H1 (cell line): ENCODE measurements around the gene TPD52L2. TPM values are rescaled to one million over a fixed set of nuclear protein-coding genes. Genes with fewer than 3 reads are reported as not detected.

ENCODE experiments used
- CTCF ChIA-PET: fragments of 300-600 bp; sonication (Branson Sonifier 250); formaldehyde crosslinking; loops from one replicate; lab custom pipeline; 2021; ENCODE audit not compliant: partially characterized antibody; lab: Charles Lee
- POLR2A ChIA-PET: fragments of 300-600 bp; sonication (Branson Sonifier 250); formaldehyde crosslinking; loops from one replicate; lab custom pipeline; 2021; ENCODE audit warnings: inconsistent platforms; ENCODE audit not compliant: partially characterized antibody; lab: Charles Lee
- DNase-seq, 2 experiments: peaks; one replicate each; pipeline versions ENCODE4 v3.0.0 to v3.0.0-alpha.2; 2010 to 2022; ENCODE audit warnings: low spot score in 2 of 2, low read depth in 1 of 2, mixed read lengths in 1 of 2
- FAIRE-seq: peaks from 2 replicates; lab custom pipeline; 2011; peaks lifted over from hg19 to GRCh38; lab: Jason Lieb, UNC
- H2AFZ ChIP-seq: 2 replicates; pipeline ENCODE4 v1.8.1; 2012; ENCODE audit warnings: low read length, inconsistent platforms
- H2AK5ac ChIP-seq: 2 replicates; pipeline ENCODE4 v1.6.1; 2013; ENCODE audit warnings: low read depth, low read length
- H2BK120ac ChIP-seq: replicated peaks from 2 replicates; pipeline ENCODE3; 2013; ENCODE audit warnings: low read depth, low read length, inconsistent platforms
- H2BK12ac ChIP-seq: 2 replicates; pipeline ENCODE4 v1.6.1; 2013; ENCODE audit warnings: low read depth, low read length
- H2BK15ac ChIP-seq: 2 replicates; pipeline ENCODE4 v1.6.1; 2013; ENCODE audit warnings: low read length
- H2BK20ac ChIP-seq: 2 replicates; pipeline ENCODE4 v1.6.1; 2013; ENCODE audit warnings: low read length
- H2BK5ac ChIP-seq: 2 replicates; pipeline ENCODE4 v1.6.1; 2013; ENCODE audit warnings: low read depth, low read length
- H3K14ac ChIP-seq: 2 replicates; pipeline ENCODE4 v1.6.1; 2013; ENCODE audit warnings: inconsistent platforms; ENCODE audit not compliant: insufficient read length
- H3K18ac ChIP-seq: 2 replicates; pipeline ENCODE4 v1.6.1; 2013; ENCODE audit warnings: low read length; ENCODE audit errors: extremely low read depth
- H3K23ac ChIP-seq: 2 replicates; pipeline ENCODE4 v1.6.1; 2013; ENCODE audit warnings: inconsistent platforms; ENCODE audit not compliant: insufficient read length
- H3K23me2 ChIP-seq: 2 replicates; pipeline ENCODE4 v1.6.1; 2013; ENCODE audit warnings: low read depth, low read length
- H3K27ac ChIP-seq: 2 replicates; pipeline ENCODE4 v1.6.1; 2011; ENCODE audit warnings: low read depth, low read length, inconsistent platforms
- H3K27me3 ChIP-seq, 4 experiments: replicated peaks in 1 of 4; 1 replicate in 1 of 4; 2 replicates in 3 of 4; pipeline versions ENCODE4 v1.6.1 to v1.8.1; 2011 to 2013; ENCODE audit warnings: low read length in 3 of 4, mild to moderate bottlenecking in 3 of 4, inconsistent platforms in 2 of 4, mixed read lengths in 2 of 4, moderate library complexity in 1 of 4; ENCODE audit not compliant: control insufficient read depth in 3 of 4, insufficient read depth in 3 of 4; ENCODE audit errors: extremely low read depth in 1 of 4
- H3K36me3 ChIP-seq, 4 experiments: 2 replicates each; pipeline versions ENCODE4 v1.6.1 to v1.8.1; 2011 to 2013; ENCODE audit warnings: mild to moderate bottlenecking in 4 of 4, low read length in 3 of 4, moderate library complexity in 2 of 4, control low read depth in 1 of 4, inconsistent platforms in 1 of 4; ENCODE audit not compliant: insufficient read depth in 4 of 4, control insufficient read depth in 2 of 4
- H3K4ac ChIP-seq: replicated peaks from 2 replicates; pipeline ENCODE3; 2013; ENCODE audit warnings: low read length, low read depth, mixed read lengths, inconsistent platforms; ENCODE audit not compliant: insufficient read length
- H3K4me1 ChIP-seq, 4 experiments: replicated peaks in 1 of 4; 1 replicate in 1 of 4; 2 replicates in 3 of 4; pipeline versions ENCODE4 v1.6.1 to v1.8.1; 2011 to 2013; ENCODE audit warnings: low read length in 3 of 4, inconsistent platforms in 2 of 4, mixed read lengths in 1 of 4; ENCODE audit not compliant: insufficient read depth in 4 of 4, control insufficient read depth in 3 of 4
- H3K4me2 ChIP-seq, 2 experiments: 2 replicates each; pipeline versions ENCODE4 v1.6.1 to v1.8.1; 2011 to 2013; ENCODE audit warnings: low read depth in 2 of 2, low read length in 2 of 2, control low read depth in 1 of 2, inconsistent platforms in 1 of 2, mild to moderate bottlenecking in 1 of 2; ENCODE audit not compliant: insufficient read depth in 1 of 2
- H3K4me3 ChIP-seq, 4 experiments: fragments of 200-600, 300-600 bp in 1 of 4; sonication (generic), shearing (Covaris generic), sonication (Bioruptor Twin) in 1 of 4; 2 replicates each; pipeline versions ENCODE4 v1.5.1 to v1.8.1; 2011 to 2016; ENCODE audit warnings: low read length in 4 of 4, low read depth in 3 of 4, control low read depth in 2 of 4, inconsistent platforms in 2 of 4, mild to moderate bottlenecking in 2 of 4, mixed read lengths in 1 of 4, moderate library complexity in 1 of 4; ENCODE audit not compliant: insufficient read depth in 2 of 4; ENCODE audit errors: extremely low read depth in 1 of 4
- H3K56ac ChIP-seq: replicated peaks from 2 replicates; pipeline ENCODE3; 2013; ENCODE audit warnings: low read depth, mild to moderate bottlenecking, mixed read lengths, low read length, inconsistent platforms; ENCODE audit not compliant: insufficient read length
- H3K79me1 ChIP-seq: 2 replicates; pipeline ENCODE4 v1.6.1; 2013; ENCODE audit warnings: low read depth, low read length, control low read depth
- H3K79me2 ChIP-seq, 2 experiments: 2 replicates each; pipeline versions ENCODE4 v1.6.1 to v1.8.1; 2012 to 2013; ENCODE audit warnings: low read length in 2 of 2, mild to moderate bottlenecking in 2 of 2, inconsistent platforms in 1 of 2; ENCODE audit not compliant: insufficient read depth in 2 of 2, control insufficient read depth in 1 of 2
- H3K9ac ChIP-seq, 4 experiments: replicated peaks in 1 of 4; 1 replicate in 1 of 4; 2 replicates in 3 of 4; pipeline versions ENCODE4 v1.6.1 to v1.8.1; 2011 to 2013; ENCODE audit warnings: low read depth in 3 of 4, low read length in 3 of 4, control low read depth in 2 of 4, mild to moderate bottlenecking in 2 of 4, moderate library complexity in 2 of 4, inconsistent platforms in 1 of 4; ENCODE audit errors: extremely low read depth in 1 of 4
- H3K9me3 ChIP-seq, 2 experiments: 2 replicates each; pipeline versions ENCODE4 v1.6.1 to v1.8.1; 2012 to 2013; ENCODE audit warnings: mild to moderate bottlenecking in 2 of 2, moderate library complexity in 2 of 2, control low read depth in 1 of 2, inconsistent platforms in 1 of 2, low read depth in 1 of 2, low read length in 1 of 2, mixed read lengths in 1 of 2; ENCODE audit not compliant: insufficient read depth in 2 of 2
- H4K20me1 ChIP-seq, 2 experiments: replicated peaks in 1 of 2; 2 replicates each; pipeline versions ENCODE3 to v1.8.1; 2011 to 2013; ENCODE audit warnings: inconsistent platforms in 2 of 2, low read length in 2 of 2, mild to moderate bottlenecking in 1 of 2; ENCODE audit not compliant: insufficient read depth in 2 of 2, control insufficient read depth in 1 of 2
- H4K5ac ChIP-seq: 2 replicates; pipeline ENCODE4 v1.6.1; 2013; ENCODE audit warnings: low read length, low read depth, mixed read lengths, inconsistent platforms; ENCODE audit not compliant: insufficient read length
- H4K8ac ChIP-seq: 2 replicates; pipeline ENCODE4 v1.8.0; 2013; ENCODE audit warnings: mild to moderate bottlenecking, moderate library complexity, low read length, inconsistent platforms; ENCODE audit not compliant: insufficient read depth; ENCODE audit errors: extremely low read depth
- H4K91ac ChIP-seq: replicated peaks from 2 replicates; pipeline ENCODE3; 2013; ENCODE audit warnings: low read length, mixed read lengths, inconsistent platforms; ENCODE audit not compliant: insufficient read length
- CREB1 ChIP-seq: IDR thresholded peaks from 2 replicates; pipeline ENCODE4 v1.6.1; 2012; ENCODE audit warnings: inconsistent platforms
- CTCF ChIP-seq, 3 experiments: IDR thresholded peaks; 1 replicate in 2 of 3; 2 replicates in 1 of 3; pipeline versions ENCODE4 v1.5.1 to v1.6.1; 2011; ENCODE audit warnings: low read length in 3 of 3, mild to moderate bottlenecking in 3 of 3, inconsistent platforms in 2 of 3, low read depth in 1 of 3, moderate library complexity in 1 of 3; ENCODE audit not compliant: insufficient read depth in 1 of 3; ENCODE audit errors: control extremely low read depth in 1 of 3
- HDAC6 ChIP-seq: IDR thresholded peaks from one replicate; pipeline ENCODE4 v1.7.1; 2012; ENCODE audit warnings: low read depth, mild to moderate bottlenecking, inconsistent platforms, low read length, moderate library complexity
- MAFK ChIP-seq: IDR thresholded peaks from 2 replicates; pipeline ENCODE4 v1.6.1; 2012; ENCODE audit warnings: low read depth, mild to moderate bottlenecking, improper control_type of control experiment, low read length
- RAD21 ChIP-seq, 2 experiments: IDR thresholded peaks in 1 of 2; conservative IDR thresholded peaks in 1 of 2; 2 replicates each; pipeline ENCODE4 v1.6.1; 2011; ENCODE audit warnings: low read depth in 2 of 2, low read length in 2 of 2, improper control_type of control experiment in 1 of 2, inconsistent platforms in 1 of 2, mild to moderate bottlenecking in 1 of 2, moderate library complexity in 1 of 2
- SIRT6 ChIP-seq: IDR thresholded peaks from one replicate; pipeline ENCODE4 v1.7.1; 2012; ENCODE audit warnings: low read length, inconsistent platforms
- WGBS, 2 experiments: shearing (Covaris generic) in 1 of 2; methylation state at CpG; one replicate each; pipeline versions ENCODE4 v1.1.6 to v1.1.7; 2013 to 2015; ENCODE audit warnings: low lambda C conversion rate in 2 of 2, mixed read lengths in 2 of 2, inconsistent platforms in 1 of 2, low coverage in 1 of 2, missing lambda C conversion rate in 1 of 2; ENCODE audit not compliant: insufficient replicate concordance in 2 of 2, insufficient coverage in 1 of 2, insufficient read length in 1 of 2; ENCODE audit errors: extremely low coverage in 1 of 2, missing lambda C conversion rate in 1 of 2; 5-methylcytosine and 5-hydroxymethylcytosine counted together
- polyA plus RNA-seq, 7 experiments: library from polyadenylated mRNA; depleted of rRNA in 3 of 7; stranded (reverse) in 5 of 7; unstranded in 2 of 7; fragments of >200 nt in 5 of 7; fragments of 200-250 nt in 2 of 7; gene quantifications; 1 replicate in 5 of 7; 2 replicates in 1 of 7; 4 replicates in 1 of 7; pipeline versions ENCODE4 v1.2.1 to v1.2.3, GENCODE V29; 2011 to 2013; ENCODE audit warnings: missing spikeins in 2 of 7, mixed read lengths in 2 of 7
- total RNA-seq: library from RNA; stranded (reverse); fragmentation: NEBNext Ultra II Directional; extraction: Animal tissue kit (Norgen Biotek cat#: 25700); gene quantifications from 2 replicates; pipeline ENCODE4 v1.2.1, GENCODE V29; 2021

Gene TPD52L2
- total and polyA plus RNA-seq, 2 of the 8 experiments (the other 6 are each of a cell fraction or from before 2014, with no cell fraction given) = 77.1 to 80.2 TPM

DNA sequence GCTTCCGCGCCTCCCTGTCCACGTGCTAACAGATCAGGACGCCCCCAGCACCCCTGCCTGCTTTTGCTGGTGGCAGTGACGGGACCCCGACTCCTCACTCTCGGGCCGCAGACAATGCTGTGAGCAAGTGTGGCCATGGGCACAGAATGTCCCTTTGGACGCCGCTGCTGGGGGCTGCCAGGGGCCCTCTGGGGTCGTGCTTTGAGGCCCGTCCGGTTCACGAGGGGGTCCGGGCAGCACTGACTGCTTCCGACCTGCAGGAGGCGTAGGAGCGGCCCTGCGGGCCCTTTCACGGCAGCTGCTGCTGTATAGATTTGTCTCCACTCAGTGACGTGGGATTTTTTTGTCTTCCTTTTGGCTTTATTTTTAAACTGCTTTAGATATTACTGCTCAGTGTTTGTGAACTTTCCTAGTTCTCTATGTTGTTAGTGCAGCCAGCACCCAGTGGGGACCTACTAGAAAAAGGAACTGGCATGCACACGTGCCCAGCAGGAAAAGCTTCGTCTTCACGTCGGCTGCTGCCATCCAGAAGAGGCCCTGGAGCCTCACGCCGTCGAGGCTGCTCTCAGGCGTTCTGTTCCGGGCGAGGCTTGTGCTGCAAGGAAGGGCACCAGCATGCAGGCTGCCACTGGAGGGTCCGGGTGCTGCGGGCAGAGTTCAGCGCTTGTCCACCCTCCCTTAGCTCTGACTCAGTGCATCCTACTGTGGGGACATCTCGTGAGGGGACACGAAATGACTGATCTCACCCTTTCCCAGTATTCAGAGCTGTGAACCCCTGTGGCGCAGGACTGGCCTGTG lies 69.4 kb downstream of the TPD52L2 start:
- TF ChIP-seq SIRT6 (no peak), MAFK (no peak), HDAC6 (no peak), RAD21 (IDR thresholded peaks at IDR 0.05 in 1 of 2, conservative IDR thresholded peaks at IDR 0.05 in 1 of 2; ENCODE audit: low read depth in 2 of 2, low read length in 2 of 2) (peak; percentile 42 to 52; a peak in 3 of 4 replicates), CREB1 (no peak), CTCF (IDR thresholded peaks at IDR 0.05; ENCODE audit: control extremely low read depth in 1 of 3, insufficient read depth in 1 of 3, low read depth in 1 of 3, low read length in 3 of 3) (peak; percentile 61 to 79 (median 76))
- TF ChIP-seq, all 59 proteins: peak for 2
- H2BK15ac ChIP-seq = no peak overlapping the region
- no peak overlapping the region for H3K56ac ChIP-seq
- no peaks in the 10 kb centered on the region for H3K27me3 ChIP-seq
- no peak overlapping the region for H4K8ac ChIP-seq
- DNase-seq (peak in 1 of 2 experiments; percentile 80), FAIRE-seq (no peak)
- H3K4me2 ChIP-seq = no peak overlapping the region
- no peak overlapping the region for H3K23ac ChIP-seq
- H4K20me1 ChIP-seq = peaks cover 8 to 14% of the 10 kb centered on the region in 2 experiments
- H3K9me3 ChIP-seq = no peaks in the 10 kb centered on the region
- peaks cover 2 to 12% (median 9%) of the 10 kb centered on the region in 4 experiments; a peak in 4 of 8 replicates for H3K36me3 ChIP-seq
- no peak overlapping the region for H4K91ac ChIP-seq
- H2AFZ ChIP-seq = no peak overlapping the region
- no peak overlapping the region for H2AK5ac ChIP-seq
- no peak overlapping the region for H2BK120ac ChIP-seq
- H2BK12ac ChIP-seq = no peak overlapping the region; the same call in 1 of the 2 replicates
- no peak overlapping the region for H4K5ac ChIP-seq
- H3K27ac ChIP-seq = no peak overlapping the region
- 0 out of 2 replicates have a peak, but pooled peaks cover 2% of the 10 kb centered on the region for H3K79me1 ChIP-seq
- peaks cover 2% of the 10 kb centered on the region; the same call in 1 of the 2 replicates for H3K23me2 ChIP-seq
- no peaks in the 10 kb centered on the region for H3K79me2 ChIP-seq
- H3K4me3 ChIP-seq = no peak overlapping the region
- ChIA-PET POLR2A (interaction anchor here (0.9 to 1.4 kb wide), 4 partner anchors 10 to 196 kb away, joined by 3 to 7 read pairs (median 4); partner anchors contain the start of gene TPD52L2), CTCF (interaction anchor here (0.6 to 7.7 kb wide), 24 partner anchors 9 to 1000 kb away, joined by 3 to 58 read pairs (median 4); partner anchors contain the start of genes PRPF6 and SAMD10)
- no peak overlapping the region for H3K9ac ChIP-seq
- no peak overlapping the region for H3K18ac ChIP-seq
- 91% methylated on average over 37 of the region's 37 CpGs; no CpG with 5 or more reads in 1 of the 2 experiments for WGBS, 2 experiments
- H2BK5ac ChIP-seq = no peak overlapping the region
- no peak overlapping the region for H3K14ac ChIP-seq
- H3K4me1 ChIP-seq = peaks cover 0 to 6% (median under 1%) of the 10 kb centered on the region in 4 experiments; a peak in 3 of 7 replicates
- no peak overlapping the region for H3K4ac ChIP-seq
- no peak overlapping the region for H2BK20ac ChIP-seq
